ENCODE measurements around the gene HTR6. TPM values are rescaled to one million over a fixed set of nuclear protein-coding genes. Genes with fewer than 3 reads are reported as not detected.

The HTR6 gene
- total RNA-seq, 4 donors from 2014 or later: not detected

- H3K36me3 ChIP-seq: no peaks in the 10 kb centered on the region
- no peak overlapping the region for H3K27ac ChIP-seq
- intact Hi-C loops (cut with DNase I; ENCODE audit: low total_unique reads): no loop called here
- TF ChIP-seq POLR2A (IDR thresholded peaks at IDR 0.05): no peak
- TF ChIP-seq, protein P1, sequence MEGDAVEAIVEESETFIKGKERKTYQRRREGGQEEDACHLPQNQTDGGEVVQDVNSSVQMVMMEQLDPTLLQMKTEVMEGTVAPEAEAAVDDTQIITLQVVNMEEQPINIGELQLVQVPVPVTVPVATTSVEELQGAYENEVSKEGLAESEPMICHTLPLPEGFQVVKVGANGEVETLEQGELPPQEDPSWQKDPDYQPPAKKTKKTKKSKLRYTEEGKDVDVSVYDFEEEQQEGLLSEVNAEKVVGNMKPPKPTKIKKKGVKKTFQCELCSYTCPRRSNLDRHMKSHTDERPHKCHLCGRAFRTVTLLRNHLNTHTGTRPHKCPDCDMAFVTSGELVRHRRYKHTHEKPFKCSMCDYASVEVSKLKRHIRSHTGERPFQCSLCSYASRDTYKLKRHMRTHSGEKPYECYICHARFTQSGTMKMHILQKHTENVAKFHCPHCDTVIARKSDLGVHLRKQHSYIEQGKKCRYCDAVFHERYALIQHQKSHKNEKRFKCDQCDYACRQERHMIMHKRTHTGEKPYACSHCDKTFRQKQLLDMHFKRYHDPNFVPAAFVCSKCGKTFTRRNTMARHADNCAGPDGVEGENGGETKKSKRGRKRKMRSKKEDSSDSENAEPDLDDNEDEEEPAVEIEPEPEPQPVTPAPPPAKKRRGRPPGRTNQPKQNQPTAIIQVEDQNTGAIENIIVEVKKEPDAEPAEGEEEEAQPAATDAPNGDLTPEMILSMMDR (IDR thresholded peaks at IDR 0.05): no peak
- peaks cover 0 to 13% of the 10 kb centered on the region in 2 donors for H3K4me1 ChIP-seq
- no peak overlapping the region for H3K4me3 ChIP-seq
- DNase-seq: no peak
- no peaks in the 10 kb centered on the region for H3K9me3 ChIP-seq
- peaks cover 9 to 16% of the 10 kb centered on the region in 2 donors for H3K27me3 ChIP-seq
Measured at GRCh38 chr1:19668888-19669287, 4.2 kb downstream of the HTR6 start.

DNA sequence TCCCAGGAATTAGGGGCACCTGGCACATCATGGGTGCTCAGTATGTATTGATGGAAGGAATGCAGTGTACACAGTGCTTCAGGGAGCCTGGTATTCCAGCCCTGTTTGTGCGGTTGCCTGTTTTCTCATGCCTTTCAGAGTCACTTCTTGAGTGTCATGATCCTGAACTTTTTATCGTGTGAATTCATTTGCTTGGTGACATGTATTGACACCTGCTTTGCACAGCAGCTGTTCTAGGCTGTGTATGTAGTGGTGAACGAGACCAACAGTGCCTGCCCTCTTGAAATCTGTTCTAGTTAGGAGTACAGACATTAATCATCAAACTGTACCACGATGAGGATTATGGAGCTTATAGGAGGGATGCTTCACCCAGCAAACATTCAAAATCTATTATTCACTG is 6.1 kb downstream of the HTR6 start:
- Histone ChIP-seq H3K36me3 (no peaks in the 10 kb centered on the region), H3K27me3 (peaks cover 0 to 6% of the 10 kb centered on the region in 2 donors), H3K4me1 (no peaks in the 10 kb centered on the region), H3K27ac (no peak overlapping the region), H3K9me3 (no peaks in the 10 kb centered on the region), H3K4me3 (no peak overlapping the region)
- intact Hi-C loops (cut with DNase I; ENCODE audit: low total_unique reads): no loop called here
- TF ChIP-seq, protein P1 (IDR thresholded peaks at IDR 0.05): no peak
- no peak for TF ChIP-seq POLR2A (IDR thresholded peaks at IDR 0.05)
- no peak for DNase-seq

- TF ChIP-seq, protein P1 (IDR thresholded peaks at IDR 0.05): no peak
- TF ChIP-seq POLR2A (IDR thresholded peaks at IDR 0.05): no peak
- Histone ChIP-seq H3K27ac (no peak overlapping the region), H3K9me3 (no peaks in the 10 kb centered on the region), H3K4me3 (no peak overlapping the region), H3K36me3 (no peaks in the 10 kb centered on the region), H3K4me1 (no peaks in the 10 kb centered on the region), H3K27me3 (no peaks in the 10 kb centered on the region)
- intact Hi-C loops (cut with DNase I; ENCODE audit: low total_unique reads): no loop called here
- DNase-seq: no peak
Measured at GRCh38 chr1:19672237-19672636, 7.6 kb downstream of the HTR6 start.

GRCh38 chr1:19675797-19676196 is 11.1 kb downstream of the HTR6 start:
- no peak overlapping the region for H3K27ac ChIP-seq
- no peaks in the 10 kb centered on the region for H3K4me1 ChIP-seq
- no peak for DNase-seq
- H3K9me3 ChIP-seq: no peaks in the 10 kb centered on the region
- H3K4me3 ChIP-seq: no peak overlapping the region
- intact Hi-C loops (cut with DNase I; ENCODE audit: low total_unique reads): no loop called here
- TF ChIP-seq, protein P1 (IDR thresholded peaks at IDR 0.05): no peak
- no peak for TF ChIP-seq POLR2A (IDR thresholded peaks at IDR 0.05)
- H3K27me3 ChIP-seq: no peaks in the 10 kb centered on the region
- no peaks in the 10 kb centered on the region for H3K36me3 ChIP-seq

DNA sequence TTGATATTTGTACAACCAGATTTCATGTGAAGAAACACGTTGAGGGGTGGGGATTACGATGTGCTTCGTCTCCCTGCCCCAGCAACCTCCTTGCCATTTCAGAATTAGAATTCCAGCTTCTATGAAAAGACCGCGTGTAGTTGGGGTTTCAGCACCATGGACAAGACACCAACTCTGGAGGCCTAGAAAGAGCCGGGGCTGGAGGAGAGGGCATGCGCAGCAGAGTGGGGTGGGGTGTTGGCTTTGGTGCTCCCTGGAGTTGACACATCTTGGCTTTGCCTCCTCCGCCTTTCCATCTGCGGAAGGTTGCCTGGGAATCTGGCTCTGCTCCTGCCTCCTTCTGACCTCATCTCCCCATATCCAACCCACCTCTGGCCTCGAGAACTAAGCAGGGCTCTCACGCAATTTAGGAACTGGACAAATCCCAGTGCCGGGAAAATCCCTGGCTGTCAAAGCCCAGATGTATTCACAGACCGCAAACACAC is 11.8 kb downstream of the HTR6 start:
- no peak overlapping the region for H3K4me3 ChIP-seq
- TF ChIP-seq POLR2A (IDR thresholded peaks at IDR 0.05): no peak
- TF ChIP-seq, protein P1 (IDR thresholded peaks at IDR 0.05): no peak
- no peaks in the 10 kb centered on the region for H3K36me3 ChIP-seq
- no peaks in the 10 kb centered on the region for H3K9me3 ChIP-seq
- H3K27ac ChIP-seq: no peak overlapping the region
- no peaks in the 10 kb centered on the region for H3K27me3 ChIP-seq
- no peaks in the 10 kb centered on the region for H3K4me1 ChIP-seq
- DNase-seq: peak in 1 of 2 donors; percentile 65
- intact Hi-C loops (cut with DNase I; ENCODE audit: low total_unique reads): no loop called here

Data from uterus (tissue), 4 donors.